Gastrocnemius medialis (tissue), 4 donors: ENCODE data around the gene DNAJC17. TPM values are rescaled to one million over a fixed set of nuclear protein-coding genes. Genes with fewer than 3 reads are reported as not detected.

Experiments used
- ATAC-seq, 2 donors: fragments of 150-250 bp; one replicate each; pipeline ENCODE4 v1.9.1; 2016
- DNase-seq, 2 donors: peaks; one replicate each; pipeline ENCODE4 v3.0.0-alpha.2; 2019
- H3K27ac ChIP-seq, 4 donors: fragments of 200-600 bp; sonication (generic); 1 replicate in 1 of 4; 2 replicates in 3 of 4; pipeline ENCODE4 v1.5.1; 2016 to 2018; ENCODE audit warnings: mild to moderate bottlenecking in 2 of 4, moderate library complexity in 1 of 4
- H3K27me3 ChIP-seq, 3 donors: fragments of 200-600 bp; sonication (generic) in 2 of 3; 1 replicate in 1 of 3; 2 replicates in 2 of 3; pipeline versions ENCODE4 v1.5.1 to v1.6.0; 2016 to 2019; ENCODE audit warnings: mild to moderate bottlenecking in 1 of 3, moderate library complexity in 1 of 3
- H3K36me3 ChIP-seq, 2 donors: fragments of 200-600 bp; sonication (generic) in 1 of 2; one replicate each; pipeline ENCODE4 v1.5.1; 2017 to 2018
- H3K4me1 ChIP-seq, 2 donors: fragments of 200-600 bp; sonication (generic) in 1 of 2; one replicate each; pipeline ENCODE4 v1.5.1; 2016 to 2017; ENCODE audit warnings: mild to moderate bottlenecking in 2 of 2
- H3K4me3 ChIP-seq, 4 donors: fragments of 200-600 bp; sonication (generic) in 3 of 4; 1 replicate in 1 of 4; 2 replicates in 3 of 4; pipeline ENCODE4 v1.5.1; 2016 to 2019; ENCODE audit warnings: mild to moderate bottlenecking in 2 of 4
- H3K9me3 ChIP-seq, 3 donors: fragments of 200-600 bp; sonication (generic) in 2 of 3; 1 replicate in 1 of 3; 2 replicates in 2 of 3; pipeline ENCODE4 v1.5.1; 2016 to 2019
- CTCF ChIP-seq, 5 experiments: fragments of 450-650 bp in 3 of 5; fragments of 200-600 bp in 2 of 5; sonication (generic) in 2 of 5; IDR thresholded peaks in 4 of 5; conservative IDR thresholded peaks in 1 of 5; 1 replicate in 4 of 5; 2 replicates in 1 of 5; pipeline ENCODE4 v1.5.1; 2016 to 2019; ENCODE audit warnings: antibody characterized with exemption in 5 of 5, mild to moderate bottlenecking in 3 of 5, moderate library complexity in 3 of 5
- POLR2A ChIP-seq, 2 donors: fragments of 450-650 bp; IDR thresholded peaks; one replicate each; pipeline ENCODE4 v1.6.1; 2017; ENCODE audit warnings: antibody characterized with exemption in 2 of 2, mild to moderate bottlenecking in 2 of 2, moderate library complexity in 2 of 2
- in situ Hi-C, 4 donors: fragments of 200-750 bp; cut with MboI; loops; one replicate each; pipeline versions ENCODE4 v1.15.0 to v1.8.0; 2017; ENCODE audit warnings: low sequenced_read_pairs in 4 of 4
- intact Hi-C: fragments of 100-400 bp; cut with DNase I; formaldehyde crosslinking; loops from one replicate; pipeline ENCODE4 v1.15.1; 2023; ENCODE audit warnings: low total_unique reads
- total RNA-seq, 4 donors: library from RNA; depleted of rRNA; stranded (reverse); fragments of >200 nt; gene quantifications; one replicate each; pipeline versions ENCODE4 v1.1.0 to v1.2.3, GENCODE V29; 2016

The DNAJC17 gene
- total RNA-seq, 4 donors from 2014 or later = 5.3 to 25.0 (median 11.4) TPM

DNA sequence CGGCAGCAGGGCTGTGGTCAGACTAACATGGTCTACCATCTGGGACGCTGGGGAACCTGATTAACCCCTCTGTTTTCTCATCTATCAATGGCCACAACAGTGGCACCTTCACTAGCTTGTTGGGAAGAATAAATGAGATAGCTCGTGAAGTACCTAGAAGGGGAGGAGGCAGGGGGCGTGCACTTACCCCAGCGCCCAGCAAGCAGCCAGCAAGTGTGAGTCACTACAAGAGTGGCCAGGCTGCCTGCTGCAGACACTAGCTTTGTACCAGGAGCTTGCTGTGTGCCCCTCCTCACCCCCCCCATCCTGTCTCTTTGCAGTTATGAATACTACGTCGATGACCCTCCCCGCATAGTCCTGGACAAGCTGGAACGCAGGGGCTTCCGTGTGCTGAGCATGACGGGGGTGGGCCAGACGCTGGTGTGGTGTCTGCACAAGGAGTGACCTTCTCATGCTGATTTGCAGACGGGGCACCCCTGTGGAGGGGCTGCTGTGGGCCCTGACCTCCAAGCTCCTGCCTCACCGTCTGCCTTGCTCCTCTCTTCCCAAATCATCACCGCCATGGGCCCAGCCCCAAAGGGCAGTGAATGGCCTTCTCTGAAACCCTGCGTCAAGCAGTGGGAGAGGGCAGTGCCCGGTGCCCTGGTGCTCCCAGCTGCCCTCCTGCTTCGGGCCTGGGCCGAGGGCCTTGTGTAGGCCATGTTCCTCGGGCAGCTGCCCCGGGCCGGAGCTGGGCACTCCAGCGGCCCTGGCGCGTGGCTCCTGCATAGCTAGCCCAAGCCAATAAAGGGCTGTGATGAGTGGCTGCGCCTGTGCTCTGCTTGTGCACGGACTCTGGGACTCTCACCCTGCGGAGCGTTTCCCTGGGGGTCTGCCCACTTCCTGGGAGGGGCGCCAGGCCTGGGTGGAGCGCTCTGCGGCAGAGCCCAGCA, 40.1 kb downstream of the DNAJC17 start:
- intact Hi-C loops = loop anchor here (10.0 kb wide), 1 partner anchor 348 kb away; the partner anchor contains the start of gene INO80
- no peak for DNase-seq
- H3K4me1 ChIP-seq = peaks cover 21 to 28% of the 10 kb centered on the region in 2 donors

DNA sequence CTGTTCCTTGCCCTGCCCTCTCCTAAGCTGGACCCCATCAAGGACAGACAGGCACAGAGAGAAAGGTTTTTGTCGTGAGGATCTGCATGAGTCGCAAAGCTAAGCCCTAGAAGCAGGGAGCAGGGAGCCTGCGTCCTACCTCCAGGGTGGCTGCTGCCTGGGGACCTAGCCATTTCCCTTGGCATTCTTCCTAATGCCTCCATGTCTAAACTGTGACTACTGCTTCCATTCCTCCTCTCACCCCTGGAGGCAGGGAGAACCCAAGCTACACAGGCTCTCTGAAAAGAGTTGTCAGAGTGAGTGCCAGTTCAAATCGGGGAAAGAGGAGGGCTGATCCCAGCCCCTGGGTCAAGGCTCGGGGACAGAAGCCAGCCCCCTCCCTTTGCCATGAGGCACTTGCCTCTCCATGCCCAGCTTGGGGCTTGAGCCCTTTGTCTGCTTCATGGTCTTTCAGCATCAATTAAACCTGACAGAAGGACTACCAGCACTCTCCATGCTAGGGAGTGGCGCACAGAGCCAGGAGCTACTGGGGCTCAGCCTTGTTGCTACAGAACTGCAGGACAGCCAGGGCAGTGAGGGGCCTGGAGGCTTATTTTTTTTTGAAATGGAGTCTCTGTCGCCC, 41.0 kb downstream of the DNAJC17 start:
- Histone ChIP-seq H3K27me3 (no peaks in the 10 kb centered on the region), H3K4me3 (no peak overlapping the region), H3K4me1 (peaks cover 21 to 28% of the 10 kb centered on the region in 2 donors), H3K27ac (peak overlapping the region in 2 of 4 donors; percentile 81 to 82), H3K9me3 (no peaks in the 10 kb centered on the region), H3K36me3 (peaks cover 0 to 8% of the 10 kb centered on the region in 2 donors)
- DNase-seq (no peak), ATAC-seq (no peak)
- in situ Hi-C loops = no loop called here
- intact Hi-C loops = loop anchor here (10.0 kb wide), 1 partner anchor 348 kb away; the partner anchor contains the start of gene INO80
- no peak for TF ChIP-seq CTCF (IDR thresholded peaks at IDR 0.05 in 4 of 5, conservative IDR thresholded peaks at IDR 0.05 in 1 of 5)
- no peak for TF ChIP-seq POLR2A (IDR thresholded peaks at IDR 0.05)

More for the DNA sequence above, 40.1 kb downstream of the DNAJC17 start:
- in situ Hi-C loops = no loop called here
- TF ChIP-seq CTCF (IDR thresholded peaks at IDR 0.05 in 4 of 5, conservative IDR thresholded peaks at IDR 0.05 in 1 of 5) = no peak
- TF ChIP-seq POLR2A (IDR thresholded peaks at IDR 0.05) = no peak
- no peaks in the 10 kb centered on the region for H3K27me3 ChIP-seq
- no peak overlapping the region for H3K27ac ChIP-seq
- ATAC-seq = no peak
- H3K4me3 ChIP-seq = no peak overlapping the region
- H3K36me3 ChIP-seq = peaks cover 0 to 12% of the 10 kb centered on the region in 2 donors
- H3K9me3 ChIP-seq = no peaks in the 10 kb centered on the region

DNA sequence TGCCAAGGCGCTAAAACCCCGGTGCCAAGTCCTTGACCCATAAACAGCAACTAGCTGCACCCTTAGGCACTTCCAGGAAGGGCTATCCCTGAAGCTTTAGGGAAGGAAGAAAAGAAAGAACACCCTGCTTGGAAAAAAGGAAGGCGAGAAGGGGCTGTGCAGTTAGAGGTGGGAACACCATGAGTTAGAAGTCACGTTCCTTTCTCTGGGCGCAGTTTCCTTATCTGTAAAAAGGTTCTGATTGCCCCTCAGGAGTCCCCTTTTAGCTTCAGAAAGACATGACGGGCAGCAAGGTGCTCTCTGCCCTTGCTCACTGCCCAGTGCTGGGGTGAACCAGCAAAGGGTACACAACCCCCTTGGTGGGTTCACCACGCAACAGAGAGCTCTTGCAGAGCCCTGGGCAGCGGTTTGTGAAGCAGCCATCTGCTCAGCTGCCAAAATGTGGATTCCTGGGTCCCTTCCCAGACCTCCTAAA, 42.6 kb downstream of the DNAJC17 start:
- intact Hi-C loops (loop anchor here (5.0 to 10.0 kb wide), 2 partner anchors 43 to 350 kb away; partner anchors contain the start of genes DNAJC17, INO80 and ZFYVE19), in situ Hi-C loops (no loop called here)
- H3K9me3 ChIP-seq = no peaks in the 10 kb centered on the region
- H3K4me3 ChIP-seq = peak overlapping the region; percentile 57 to 66 (median 62)
- no peaks in the 10 kb centered on the region for H3K27me3 ChIP-seq
- peak overlapping the region; percentile 65 to 82 (median 74) for H3K27ac ChIP-seq
- TF ChIP-seq CTCF (IDR thresholded peaks at IDR 0.05 in 4 of 5, conservative IDR thresholded peaks at IDR 0.05 in 1 of 5) (no peak), POLR2A (IDR thresholded peaks at IDR 0.05) (no peak)
- no peak for DNase-seq
- H3K36me3 ChIP-seq = peaks cover 0 to 4% of the 10 kb centered on the region in 2 donors
- H3K4me1 ChIP-seq = peaks cover 21 to 28% of the 10 kb centered on the region in 2 donors
- peak; percentile 6 to 18 for ATAC-seq

DNA sequence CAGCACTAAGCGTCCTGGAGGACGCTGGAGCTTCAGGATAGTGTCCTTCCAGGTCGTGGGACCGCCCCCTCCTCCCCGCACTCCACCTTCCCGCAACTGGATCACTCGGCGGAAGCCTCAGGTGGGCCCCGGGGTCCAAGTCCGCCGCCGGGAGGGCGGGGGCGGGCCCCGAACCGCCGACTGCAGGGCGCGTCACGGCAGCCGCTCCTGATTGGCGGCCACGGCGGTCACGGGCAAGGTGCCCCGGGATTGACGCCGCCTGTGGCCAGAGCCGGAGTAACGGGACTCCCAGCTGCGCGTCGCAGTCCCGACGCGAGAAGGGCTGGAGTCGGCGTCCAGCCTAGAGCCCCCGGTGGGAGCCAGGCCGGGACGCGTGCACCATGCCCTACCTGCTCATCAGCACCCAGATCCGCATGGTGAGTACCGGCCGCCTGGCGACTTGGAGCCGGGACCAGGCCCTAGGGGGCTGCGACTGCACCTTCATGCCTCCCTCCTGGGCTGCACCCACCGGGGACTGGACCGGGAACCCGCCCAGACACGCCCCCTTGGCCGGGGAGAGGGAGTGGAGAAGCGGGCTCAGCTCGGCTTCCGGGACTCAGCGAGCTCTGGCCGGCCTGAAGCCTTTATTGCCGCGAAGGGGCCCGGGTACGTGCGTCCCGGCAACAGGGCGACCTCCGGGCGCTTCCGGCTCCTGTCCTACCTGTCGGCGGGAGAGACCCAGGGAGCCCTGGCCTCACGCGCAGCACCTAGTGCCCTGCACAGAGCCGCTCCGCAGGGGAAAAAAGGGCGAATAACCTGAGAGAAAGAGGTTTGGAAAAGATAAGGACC, 43.3 kb downstream of the DNAJC17 start, which contains the start of gene GCHFR:
TSS of gene GCHFR (plus strand) at position 268 of the 828 bp plus-strand sequence. CDS start at position 381, 113 bp downstream.
- in situ Hi-C loops (no loop called here), intact Hi-C loops (loop anchor here (5.0 to 10.0 kb wide), 2 partner anchors 43 to 351 kb away; partner anchors contain the start of genes DNAJC17, INO80 and ZFYVE19)
- H3K36me3 ChIP-seq = peaks cover 0 to 4% of the 10 kb centered on the region in 2 donors
- no peaks in the 10 kb centered on the region for H3K27me3 ChIP-seq
- DNase-seq (peak in 1 of 2 donors; percentile 61), ATAC-seq (peak; percentile 54 to 72)
- peak within 1 kb of the TSS; percentile 65 to 82 (median 74) for H3K27ac ChIP-seq
- peaks cover 21 to 28% of the 10 kb centered on the region in 2 donors for H3K4me1 ChIP-seq
- TF ChIP-seq CTCF (IDR thresholded peaks at IDR 0.05 in 4 of 5, conservative IDR thresholded peaks at IDR 0.05 in 1 of 5) (peak in 4 of 5 experiments; percentile 27 to 47 (median 33)), POLR2A (IDR thresholded peaks at IDR 0.05) (peak; percentile 65 to 74)
- peak within 1 kb of the TSS; percentile 57 to 66 (median 62) for H3K4me3 ChIP-seq
- H3K9me3 ChIP-seq = no peaks in the 10 kb centered on the region
